ENCODE results near the gene ANO8. TPM values are rescaled to one million over a fixed set of nuclear protein-coding genes. Genes with fewer than 3 reads are reported as not detected.

Gene ANO8
- polyA plus RNA-seq, 3 donors: 0.11 to 14.1 TPM; not detected in 1

- Histone ChIP-seq H3K27me3 (ENCODE audit: control insufficient read depth in 2 of 2, insufficient read depth in 2 of 2, low read length in 2 of 2) (no peaks in the 10 kb centered on the region), H3K4me3 (replicated peaks in 1 of 3; ENCODE audit: low read depth in 2 of 3, low read length in 3 of 3) (no peak overlapping the region), H3K4me2 (replicated peaks; ENCODE audit: extremely low read depth, low read length, poor library complexity, severe bottlenecking) (no peak overlapping the region), H3K4me1 (ENCODE audit: control insufficient read depth in 1 of 2, insufficient read depth in 2 of 2, low read length in 2 of 2) (peaks cover 12 to 15% of the 10 kb centered on the region in 2 donors), H3K27ac (ENCODE audit: low read depth in 1 of 2, low read length in 2 of 2) (no peak overlapping the region), H3K79me2 (ENCODE audit: insufficient read depth, low read length) (peaks cover 14% of the 10 kb centered on the region), H3K9me3 (replicated peaks in 1 of 2; ENCODE audit: control insufficient read depth in 1 of 2, insufficient read depth in 1 of 2, low read length in 2 of 2) (peaks cover 6 to 12% of the 10 kb centered on the region in 2 donors), H3K36me3 (replicated peaks in 1 of 2; ENCODE audit: control insufficient read depth in 1 of 2, insufficient read depth in 2 of 2, low read length in 2 of 2) (peaks cover 11 to 27% of the 10 kb centered on the region in 2 donors), H2AFZ (ENCODE audit: insufficient read depth, low read depth, low read length, poor library complexity, severe bottlenecking) (no peak overlapping the region), H3K9ac (ENCODE audit: insufficient read depth, low read length, poor library complexity, severe bottlenecking) (no peak overlapping the region), H4K20me1 (ENCODE audit: insufficient read depth, low read length) (no peaks in the 10 kb centered on the region)
- Mint-ChIP-seq H3K9me3 (peaks cover 4 to 14% (median 12%) of the 10 kb centered on the region in 7 donors), H3K36me3 (peaks cover 14 to 44% of the 10 kb centered on the region in 2 donors), H3K27me3 (ENCODE audit: low read depth in 3 of 3) (peaks cover 0 to 6% (median 0%) of the 10 kb centered on the region in 3 donors), H3K4me3 (no peak overlapping the region), H3K27ac (no peak overlapping the region), H3K4me1 (peaks cover 9% of the 10 kb centered on the region)
- 91% methylated on average over 48 of the region's 48 CpGs for WGBS (ENCODE audit: insufficient coverage)
- TF ChIP-seq CTCF (IDR thresholded peaks at IDR 0.05): no peak
- no peak for DNase-seq
- intact Hi-C loops (cut with micrococcal nuclease): loop anchor here (5.0 to 10.0 kb wide), 2 partner anchors 91 to 93 kb away; no protein-coding TSS in a partner anchor
These were observed 40.4 kb downstream of the ANO8 start for GRCh38 chr19:17294051-17294891.

- H3K27me3 Mint-ChIP-seq (ENCODE audit: low read depth in 3 of 3): peaks cover 0 to 8% (median 0%) of the 10 kb centered on the region in 3 donors
- peaks cover 11 to 22% of the 10 kb centered on the region in 2 donors for H3K36me3 ChIP-seq (replicated peaks in 1 of 2; ENCODE audit: control insufficient read depth in 1 of 2, insufficient read depth in 2 of 2, low read length in 2 of 2)
- H3K9me3 ChIP-seq (replicated peaks in 1 of 2; ENCODE audit: control insufficient read depth in 1 of 2, insufficient read depth in 1 of 2, low read length in 2 of 2): peaks cover 6 to 10% of the 10 kb centered on the region in 2 donors
- no peak overlapping the region for H3K27ac Mint-ChIP-seq
- peaks cover 9% of the 10 kb centered on the region for H3K79me2 ChIP-seq (ENCODE audit: insufficient read depth, low read length)
- H3K4me1 Mint-ChIP-seq: peaks cover 9% of the 10 kb centered on the region
- intact Hi-C loops (cut with micrococcal nuclease): loop anchor here (5.0 to 10.0 kb wide), 2 partner anchors 91 to 94 kb away; no protein-coding TSS in a partner anchor
- no peak overlapping the region for H3K4me3 ChIP-seq (replicated peaks in 1 of 3; ENCODE audit: low read depth in 2 of 3, low read length in 3 of 3)
- H3K9me3 Mint-ChIP-seq: peaks cover 4 to 12% (median 9%) of the 10 kb centered on the region in 7 donors
- no peaks in the 10 kb centered on the region for H3K27me3 ChIP-seq (ENCODE audit: control insufficient read depth in 2 of 2, insufficient read depth in 2 of 2, low read length in 2 of 2)
- no peak overlapping the region for H2AFZ ChIP-seq (ENCODE audit: insufficient read depth, low read depth, low read length, poor library complexity, severe bottlenecking)
- H3K9ac ChIP-seq (ENCODE audit: insufficient read depth, low read length, poor library complexity, severe bottlenecking): no peak overlapping the region
- no peak for DNase-seq
- no peak overlapping the region for H3K4me3 Mint-ChIP-seq
- TF ChIP-seq CTCF (IDR thresholded peaks at IDR 0.05): no peak
- no peak overlapping the region for H3K27ac ChIP-seq (ENCODE audit: low read depth in 1 of 2, low read length in 2 of 2)
- no peak overlapping the region for H3K4me2 ChIP-seq (replicated peaks; ENCODE audit: extremely low read depth, low read length, poor library complexity, severe bottlenecking)
- WGBS (ENCODE audit: insufficient coverage): 100% methylated on average over 8 of the region's 14 CpGs
- no peaks in the 10 kb centered on the region for H4K20me1 ChIP-seq (ENCODE audit: insufficient read depth, low read length)
- H3K36me3 Mint-ChIP-seq: peaks cover 11 to 37% of the 10 kb centered on the region in 2 donors
- peaks cover 12 to 15% of the 10 kb centered on the region in 2 donors for H3K4me1 ChIP-seq (ENCODE audit: control insufficient read depth in 1 of 2, insufficient read depth in 2 of 2, low read length in 2 of 2)
These were observed 41.0 kb downstream of the ANO8 start for GRCh38 chr19:17293605-17294004.

All from CD14-positive monocyte (primary cell).